ENCODE data around the gene KCNMA1.

- no peak for TF ChIP-seq POLR2A (IDR thresholded peaks at IDR 0.05)
- no peak for TF ChIP-seq CTCF (IDR thresholded peaks at IDR 0.05 in 4 of 5, conservative IDR thresholded peaks at IDR 0.05 in 1 of 5)
These were observed 309.3 kb downstream of the KCNMA1 start for GRCh38 chr10:77328272-77328816.
